T-cell (primary cell): ENCODE data around the gene ZNF627. TPM values are rescaled to one million over a fixed set of nuclear protein-coding genes. Genes with fewer than 3 reads are reported as not detected.

Source experiments
- ATAC-seq, 4 experiments: fragments of 200-7000 bp in 3 of 4; fragments of 150-1000 bp in 1 of 4; cut with Tn5 transposase; replicated peaks in 1 of 4; 1 replicate in 3 of 4; 2 replicates in 1 of 4; pipeline ENCODE4 v1.10.0; 2021; ENCODE audit warnings: moderate library complexity in 3 of 4, mild to moderate bottlenecking in 2 of 4, moderate number of reproducible peaks in 1 of 4
- CTCF ChIA-PET, 2 donors: fragments of 300-600 bp; sonication (Branson Sonifier 250); formaldehyde crosslinking; loops; one replicate each; lab custom pipeline; 2022; ENCODE audit warnings: antibody characterized with exemption in 2 of 2; lab: Charles Lee
- POLR2A ChIA-PET, 2 donors: fragments of 300-600 bp; sonication (Branson Sonifier 250); formaldehyde crosslinking; loops; one replicate each; lab custom pipeline; 2022; ENCODE audit warnings: antibody characterized with exemption in 2 of 2; lab: Charles Lee
- DNase-seq, 35 experiments: peaks; one replicate each; pipeline versions ENCODE4 v3.0.0 to v3.0.0-alpha.2; 2013 to 2023
- H3K27ac ChIP-seq: one replicate; pipeline ENCODE4 v1.5.1; 2013; ENCODE audit warnings: low read length
- H3K27me3 ChIP-seq, 2 experiments: replicated peaks in 1 of 2; 1 replicate in 1 of 2; 2 replicates in 1 of 2; pipeline versions ENCODE4 v1.6.1 to v1.7.0; 2013; ENCODE audit warnings: low read length in 1 of 2, mixed read lengths in 1 of 2; ENCODE audit not compliant: control insufficient read depth in 2 of 2, insufficient read depth in 2 of 2; ENCODE audit errors: extremely low read depth in 1 of 2
- H3K36me3 ChIP-seq, 2 donors: 1 replicate in 1 of 2; 2 replicates in 1 of 2; pipeline versions ENCODE4 v1.6.1 to v1.7.0; 2013; ENCODE audit warnings: low read length in 1 of 2; ENCODE audit not compliant: control insufficient read depth in 2 of 2, insufficient read depth in 1 of 2; ENCODE audit errors: extremely low read depth in 1 of 2
- H3K4me1 ChIP-seq, 2 experiments: 1 replicate in 1 of 2; 2 replicates in 1 of 2; pipeline versions ENCODE4 v1.6.1 to v1.7.0; 2013; ENCODE audit warnings: low read length in 2 of 2, mixed read lengths in 1 of 2; ENCODE audit not compliant: insufficient read depth in 2 of 2, control insufficient read depth in 1 of 2; ENCODE audit errors: extremely low read depth in 1 of 2
- H3K4me3 ChIP-seq, 2 donors: 1 replicate in 1 of 2; 2 replicates in 1 of 2; pipeline versions ENCODE4 v1.5.1 to v1.7.0; 2013; ENCODE audit warnings: mild to moderate bottlenecking in 2 of 2, low read length in 1 of 2, moderate library complexity in 1 of 2; ENCODE audit not compliant: control insufficient read depth in 1 of 2; ENCODE audit errors: extremely low read depth in 1 of 2
- H3K9me3 ChIP-seq: 2 replicates; pipeline ENCODE4 v1.7.0; 2013
- H3K27ac Mint-ChIP-seq, 2 donors: one replicate each; pipeline ENCODE4 v1.8.0; 2020 to 2021; ENCODE audit warnings: mild to moderate bottlenecking in 2 of 2, mixed read lengths in 2 of 2
- H3K27me3 Mint-ChIP-seq, 2 donors: one replicate each; pipeline ENCODE4 v1.8.0; 2021 to 2022; ENCODE audit warnings: mixed read lengths in 2 of 2
- H3K36me3 Mint-ChIP-seq: one replicate; pipeline ENCODE4 v1.8.0; 2021; ENCODE audit warnings: mixed read lengths
- H3K4me1 Mint-ChIP-seq, 3 donors: one replicate each; pipeline ENCODE4 v1.8.0; 2020 to 2022; ENCODE audit warnings: mixed read lengths in 3 of 3, mild to moderate bottlenecking in 1 of 3
- H3K4me3 Mint-ChIP-seq, 3 donors: one replicate each; pipeline ENCODE4 v1.8.0; 2020 to 2022; ENCODE audit warnings: mild to moderate bottlenecking in 3 of 3, mixed read lengths in 3 of 3, moderate library complexity in 3 of 3
- H3K9me3 Mint-ChIP-seq, 3 donors: one replicate each; pipeline ENCODE4 v1.8.0; 2020 to 2022; ENCODE audit warnings: mixed read lengths in 3 of 3
- WGBS: methylation state at CpG from one replicate; pipeline ENCODE4 v1.1.5; 2013; ENCODE audit warnings: missing lambda C conversion rate; ENCODE audit not compliant: insufficient coverage; 5-methylcytosine and 5-hydroxymethylcytosine counted together
- total RNA-seq, 35 experiments: library from RNA in 6 of 35; stranded (reverse) in 6 of 35; fragments of 120-200 nt in 1 of 35; gene quantifications; one replicate each; pipeline versions ENCODE4 v1.2.1 to v1.2.4 and lab custom pipeline; 2013 to 2026

The ZNF627 gene
- total RNA-seq, 5 donors from 2014 or later (not counting 1 experiment from before 2014, with no cell fraction given) = 5.6 to 11.9 (median 10.6) TPM

GRCh38 chr19:11656535-11656934 is 59.3 kb downstream of the ZNF627 start:
- Histone ChIP-seq H3K4me1 (no peaks in the 10 kb centered on the region), H3K36me3 (no peaks in the 10 kb centered on the region), H3K27me3 (peaks cover 0 to 4% of the 10 kb centered on the region in 2 experiments), H3K27ac (no peak overlapping the region), H3K9me3 (peaks cover 7% of the 10 kb centered on the region), H3K4me3 (no peak overlapping the region)
- ChIA-PET POLR2A (no interaction called here), CTCF (no interaction called here)
- DNase-seq (no peak), ATAC-seq (no peak)
- no CpG with 5 or more reads among the region's 3 CpGs for WGBS
- Mint-ChIP-seq H3K27ac (no peak overlapping the region), H3K4me1 (no peaks in the 10 kb centered on the region), H3K4me3 (no peak overlapping the region), H3K9me3 (peaks cover 0 to 30% (median 23%) of the 10 kb centered on the region in 3 donors), H3K36me3 (peaks cover 5% of the 10 kb centered on the region), H3K27me3 (peaks cover 4 to 5% of the 10 kb centered on the region in 2 donors)

DNA sequence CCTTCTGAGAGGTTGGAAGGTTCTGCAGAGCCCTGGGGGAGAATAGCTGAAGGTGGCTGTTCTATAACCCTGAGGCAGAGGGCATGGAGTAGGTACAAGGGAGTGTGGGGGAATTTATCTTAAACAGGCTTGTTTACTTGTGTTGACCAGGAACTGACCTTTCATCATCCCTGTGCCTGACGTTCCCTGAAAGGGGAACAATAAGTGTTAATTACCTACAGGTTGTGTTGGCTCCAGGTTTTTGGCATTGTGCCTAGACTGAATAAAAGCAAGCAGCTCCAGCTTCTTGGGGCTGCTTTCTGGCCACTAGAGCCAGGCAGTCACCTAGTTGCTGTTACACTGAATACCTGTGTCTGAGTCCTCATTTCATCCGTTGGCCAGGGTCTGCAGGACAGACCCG is 60.0 kb downstream of the ZNF627 start:
- Histone ChIP-seq H3K27ac (no peak overlapping the region), H3K9me3 (peaks cover 3% of the 10 kb centered on the region), H3K27me3 (peaks cover 0 to 6% of the 10 kb centered on the region in 2 experiments), H3K4me3 (no peak overlapping the region), H3K4me1 (no peaks in the 10 kb centered on the region), H3K36me3 (no peaks in the 10 kb centered on the region)
- DNase-seq (no peak), ATAC-seq (no peak)
- CTCF ChIA-PET = interaction anchor here in 1 of 2 donors (0.5 kb wide), 1 partner anchor 21 kb away, joined by 3 read pairs; no protein-coding TSS in a partner anchor
- WGBS = 73% methylated on average over 3 of the region's 3 CpGs
- peaks cover 4 to 5% of the 10 kb centered on the region in 2 donors for H3K27me3 Mint-ChIP-seq
- peaks cover 0 to 22% (median 15%) of the 10 kb centered on the region in 3 donors for H3K9me3 Mint-ChIP-seq
- peaks cover 5% of the 10 kb centered on the region for H3K36me3 Mint-ChIP-seq
- no peaks in the 10 kb centered on the region for H3K4me1 Mint-ChIP-seq
- POLR2A ChIA-PET = no interaction called here
- H3K4me3 Mint-ChIP-seq = no peak overlapping the region
- H3K27ac Mint-ChIP-seq = no peak overlapping the region

- H3K4me1 ChIP-seq = no peaks in the 10 kb centered on the region
Measured at GRCh38 chr19:11658970-11659369, 61.7 kb downstream of the ZNF627 start.

DNA sequence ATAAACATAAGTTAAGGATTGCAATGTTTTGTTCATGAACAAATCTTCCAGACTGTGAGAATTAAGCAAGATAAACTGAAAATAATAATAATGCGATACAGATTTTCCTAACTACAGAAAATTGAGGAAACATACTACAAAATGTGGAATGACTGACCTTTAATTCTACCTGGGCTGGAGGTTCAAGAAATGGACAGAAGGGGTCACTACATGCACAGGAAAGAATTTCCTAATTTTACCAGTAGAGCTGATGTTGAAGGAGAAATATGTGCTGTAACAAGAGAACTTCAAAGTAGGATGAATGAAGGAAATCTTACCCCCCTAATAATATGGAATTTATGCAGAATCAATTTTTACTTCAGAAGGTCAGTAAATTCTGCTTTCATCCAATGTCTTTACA is 62.3 kb downstream of the ZNF627 start:
- Histone ChIP-seq H3K36me3 (no peaks in the 10 kb centered on the region), H3K27me3 (peaks cover 0 to 5% of the 10 kb centered on the region in 2 experiments), H3K4me3 (no peak overlapping the region), H3K4me1 (no peaks in the 10 kb centered on the region), H3K27ac (no peak overlapping the region), H3K9me3 (no peaks in the 10 kb centered on the region)
- CTCF ChIA-PET = interaction anchor here in 1 of 2 donors (0.6 kb wide), 1 partner anchor 1711 kb away, joined by 3 read pairs; no protein-coding TSS in a partner anchor
- no peak overlapping the region for H3K27ac Mint-ChIP-seq
- H3K27me3 Mint-ChIP-seq = peaks cover 8 to 10% of the 10 kb centered on the region in 2 donors
- WGBS = no CpG with 5 or more reads among the region's 1 CpG
- ATAC-seq = no peak
- no peaks in the 10 kb centered on the region for H3K4me1 Mint-ChIP-seq
- DNase-seq = no peak
- no peak overlapping the region for H3K4me3 Mint-ChIP-seq
- POLR2A ChIA-PET = no interaction called here
- H3K9me3 Mint-ChIP-seq = peaks cover 0 to 8% (median 7%) of the 10 kb centered on the region in 3 donors
- peaks cover 5% of the 10 kb centered on the region for H3K36me3 Mint-ChIP-seq

More at GRCh38 chr19:11658970-11659369, 61.7 kb downstream of the ZNF627 start:
- POLR2A ChIA-PET = no interaction called here
- no peak for ATAC-seq
- H3K4me1 Mint-ChIP-seq = no peaks in the 10 kb centered on the region
- CTCF ChIA-PET = interaction anchor here in 1 of 2 donors (0.6 kb wide), 1 partner anchor 1712 kb away, joined by 3 read pairs; no protein-coding TSS in a partner anchor
- Histone ChIP-seq H3K27me3 (peaks cover 0 to 8% of the 10 kb centered on the region in 2 experiments), H3K27ac (no peak overlapping the region), H3K36me3 (no peaks in the 10 kb centered on the region), H3K9me3 (no peaks in the 10 kb centered on the region), H3K4me3 (no peak overlapping the region)
- H3K36me3 Mint-ChIP-seq = peaks cover 5% of the 10 kb centered on the region
- no peak for DNase-seq
- H3K4me3 Mint-ChIP-seq = no peak overlapping the region
- peaks cover 0 to 9% (median 7%) of the 10 kb centered on the region in 3 donors for H3K9me3 Mint-ChIP-seq
- WGBS = 93% methylated on average over 2 of the region's 7 CpGs
- H3K27me3 Mint-ChIP-seq = peaks cover 4 to 10% of the 10 kb centered on the region in 2 donors
- no peak overlapping the region for H3K27ac Mint-ChIP-seq

DNA sequence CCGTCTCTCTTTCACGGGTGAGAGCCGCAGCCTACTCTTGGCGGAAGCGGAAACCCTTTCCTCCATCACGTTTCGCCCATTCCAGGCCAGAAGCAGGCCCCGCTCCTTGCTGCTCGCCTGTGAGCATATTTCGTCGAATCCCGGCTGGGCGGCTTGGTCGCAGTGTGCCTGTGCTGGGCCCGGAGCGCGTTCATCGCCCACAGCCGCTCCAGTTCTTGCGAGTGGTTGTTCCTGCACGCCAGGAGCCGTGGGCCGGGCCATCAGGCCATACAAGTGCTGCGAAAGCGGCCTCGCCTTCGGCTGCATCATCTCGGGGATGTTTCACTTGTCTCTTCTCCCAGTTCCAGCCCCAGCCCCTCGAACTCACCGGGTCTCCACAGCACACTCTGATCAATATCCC is 65.0 kb downstream of the ZNF627 start:
- H3K4me1 Mint-ChIP-seq = no peaks in the 10 kb centered on the region
- Histone ChIP-seq H3K36me3 (no peaks in the 10 kb centered on the region), H3K27ac (no peak overlapping the region), H3K4me3 (no peak overlapping the region), H3K9me3 (no peaks in the 10 kb centered on the region), H3K4me1 (no peaks in the 10 kb centered on the region), H3K27me3 (peaks cover 0 to 8% of the 10 kb centered on the region in 2 experiments)
- no peak overlapping the region for H3K27ac Mint-ChIP-seq
- H3K9me3 Mint-ChIP-seq = no peaks in the 10 kb centered on the region
- no peaks in the 10 kb centered on the region for H3K36me3 Mint-ChIP-seq
- peaks cover 6 to 8% of the 10 kb centered on the region in 2 donors for H3K27me3 Mint-ChIP-seq
- ChIA-PET CTCF (no interaction called here), POLR2A (no interaction called here)
- H3K4me3 Mint-ChIP-seq = no peak overlapping the region
- 96% methylated on average over 20 of the region's 30 CpGs for WGBS
- ATAC-seq = no peak
- no peak for DNase-seq

DNA sequence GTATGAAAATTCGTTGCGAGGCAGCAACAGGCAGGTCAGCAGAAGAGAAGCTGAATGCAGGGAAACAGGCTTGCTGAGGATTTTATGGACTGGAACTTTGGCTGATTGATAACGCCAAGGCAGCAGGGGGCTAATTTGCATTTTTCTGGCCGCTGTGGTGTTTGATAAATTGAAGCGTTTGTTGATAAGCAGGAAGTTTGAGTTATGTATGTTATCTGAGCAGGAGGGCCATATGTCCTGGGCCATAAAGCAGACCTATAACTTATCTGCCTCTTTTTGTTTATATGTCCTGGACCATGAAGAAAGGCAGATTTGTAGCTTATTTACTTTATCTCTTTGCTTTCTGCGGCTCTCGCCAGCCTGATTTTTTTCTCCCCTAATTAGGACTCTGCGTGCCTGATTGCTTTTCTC is 65.9 kb downstream of the ZNF627 start:
- ChIA-PET CTCF (no interaction called here), POLR2A (no interaction called here)
- WGBS = 95% methylated on average over 4 of the region's 8 CpGs
- Histone ChIP-seq H3K36me3 (no peaks in the 10 kb centered on the region), H3K27me3 (peaks cover 0 to 8% of the 10 kb centered on the region in 2 experiments), H3K9me3 (no peaks in the 10 kb centered on the region), H3K4me3 (no peak overlapping the region), H3K27ac (no peak overlapping the region), H3K4me1 (no peaks in the 10 kb centered on the region)
- H3K4me3 Mint-ChIP-seq = no peak overlapping the region
- peaks cover 5 to 6% of the 10 kb centered on the region in 2 donors for H3K27me3 Mint-ChIP-seq
- H3K27ac Mint-ChIP-seq = no peak overlapping the region
- no peaks in the 10 kb centered on the region for H3K4me1 Mint-ChIP-seq
- DNase-seq (no peak), ATAC-seq (no peak)
- H3K9me3 Mint-ChIP-seq = no peaks in the 10 kb centered on the region
- no peaks in the 10 kb centered on the region for H3K36me3 Mint-ChIP-seq
